ENCODE results near the gene CDC42EP1. TPM values are rescaled to one million over a fixed set of nuclear protein-coding genes. Genes with fewer than 3 reads are reported as not detected.

CDC42EP1 gene
- total and polyA plus RNA-seq, 2 experiments from 2014 or later = 7.7 to 10.2 TPM

- TF ChIP-seq EZH2phosphoT487 (IDR thresholded peaks at IDR 0.05; ENCODE audit: unreplicated experiment) = no peak
These were observed 2.8 kb upstream of the CDC42EP1 start (continued) for GRCh38 chr22:37557321-37558001.

- Mint-ChIP-seq H3K9me3 (no peaks in the 10 kb centered on the region; the same call in 1 of the 3 replicates), H3K27ac (no peak overlapping the region), H3K4me1 (peaks cover 44% of the 10 kb centered on the region), H3K27me3 (ENCODE audit: insufficient read depth, low read depth, poor library complexity) (peaks cover 50% of the 10 kb centered on the region), H3K36me3 (ENCODE audit: low read depth) (peaks cover 5% of the 10 kb centered on the region; the same call in 1 of the 3 replicates), H3K4me3 (no peak overlapping the region; the same call in 2 of the 3 replicates)
- peaks cover 34% of the 10 kb centered on the region for H3K4me1 ChIP-seq (ENCODE audit: insufficient read depth)
- H3F3A ChIP-seq (replicated peaks; ENCODE audit: low read depth) = peaks cover 12% of the 10 kb centered on the region
- peaks cover 12% of the 10 kb centered on the region for H3K79me2 ChIP-seq (replicated peaks; ENCODE audit: insufficient read depth)
- no peak overlapping the region for H2AFZ ChIP-seq
- no peaks in the 10 kb centered on the region for H3K36me3 ChIP-seq (ENCODE audit: insufficient read depth)
- ATAC-seq (no peak), DNase-seq (ENCODE audit: low spot score) (no peak)
- no peak overlapping the region for H3K4me3 ChIP-seq
- no peaks in the 10 kb centered on the region for H4K20me1 ChIP-seq (replicated peaks; ENCODE audit: insufficient read depth)
- no peak overlapping the region for H3K4me2 ChIP-seq
- H3K27me3 ChIP-seq (ENCODE audit: insufficient read depth) = peaks cover 48% of the 10 kb centered on the region
- H3K27ac ChIP-seq (ENCODE audit: low read depth) = no peak overlapping the region
- H3K9me2 ChIP-seq (ENCODE audit: insufficient read depth) = no peaks in the 10 kb centered on the region
- TF ChIP-seq, protein P1, sequence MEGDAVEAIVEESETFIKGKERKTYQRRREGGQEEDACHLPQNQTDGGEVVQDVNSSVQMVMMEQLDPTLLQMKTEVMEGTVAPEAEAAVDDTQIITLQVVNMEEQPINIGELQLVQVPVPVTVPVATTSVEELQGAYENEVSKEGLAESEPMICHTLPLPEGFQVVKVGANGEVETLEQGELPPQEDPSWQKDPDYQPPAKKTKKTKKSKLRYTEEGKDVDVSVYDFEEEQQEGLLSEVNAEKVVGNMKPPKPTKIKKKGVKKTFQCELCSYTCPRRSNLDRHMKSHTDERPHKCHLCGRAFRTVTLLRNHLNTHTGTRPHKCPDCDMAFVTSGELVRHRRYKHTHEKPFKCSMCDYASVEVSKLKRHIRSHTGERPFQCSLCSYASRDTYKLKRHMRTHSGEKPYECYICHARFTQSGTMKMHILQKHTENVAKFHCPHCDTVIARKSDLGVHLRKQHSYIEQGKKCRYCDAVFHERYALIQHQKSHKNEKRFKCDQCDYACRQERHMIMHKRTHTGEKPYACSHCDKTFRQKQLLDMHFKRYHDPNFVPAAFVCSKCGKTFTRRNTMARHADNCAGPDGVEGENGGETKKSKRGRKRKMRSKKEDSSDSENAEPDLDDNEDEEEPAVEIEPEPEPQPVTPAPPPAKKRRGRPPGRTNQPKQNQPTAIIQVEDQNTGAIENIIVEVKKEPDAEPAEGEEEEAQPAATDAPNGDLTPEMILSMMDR (conservative IDR thresholded peaks at IDR 0.05; ENCODE audit: low read depth in 2 of 2) = no peak
- TF ChIP-seq EZH2 (IDR thresholded peaks at IDR 0.05; ENCODE audit: low read depth, unreplicated experiment) = no peak
- no peak for TF ChIP-seq STAT1 (IDR thresholded peaks at IDR 0.05; ENCODE audit: unreplicated experiment)
- TF ChIP-seq ZNF331 (CRISPR knock-in tag; IDR thresholded peaks at IDR 0.05; ENCODE audit: low read depth) = no peak
- no peak for TF ChIP-seq POLR2AphosphoS5 (IDR thresholded peaks at IDR 0.05; ENCODE audit: low read depth)
- TF ChIP-seq REST (IDR thresholded peaks at IDR 0.05; ENCODE audit: unreplicated experiment) = no peak
- TF ChIP-seq NANOG (IDR thresholded peaks at IDR 0.05; ENCODE audit: borderline replicate concordance) = no peak
- TF ChIP-seq, protein P2, sequence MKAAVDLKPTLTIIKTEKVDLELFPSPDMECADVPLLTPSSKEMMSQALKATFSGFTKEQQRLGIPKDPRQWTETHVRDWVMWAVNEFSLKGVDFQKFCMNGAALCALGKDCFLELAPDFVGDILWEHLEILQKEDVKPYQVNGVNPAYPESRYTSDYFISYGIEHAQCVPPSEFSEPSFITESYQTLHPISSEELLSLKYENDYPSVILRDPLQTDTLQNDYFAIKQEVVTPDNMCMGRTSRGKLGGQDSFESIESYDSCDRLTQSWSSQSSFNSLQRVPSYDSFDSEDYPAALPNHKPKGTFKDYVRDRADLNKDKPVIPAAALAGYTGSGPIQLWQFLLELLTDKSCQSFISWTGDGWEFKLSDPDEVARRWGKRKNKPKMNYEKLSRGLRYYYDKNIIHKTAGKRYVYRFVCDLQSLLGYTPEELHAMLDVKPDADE (IDR thresholded peaks at IDR 0.05) = no peak
- TF ChIP-seq JUNB (IDR thresholded peaks at IDR 0.05; ENCODE audit: unreplicated experiment) = no peak
- no peak for TF ChIP-seq ZNF114 (CRISPR knock-in tag; IDR thresholded peaks at IDR 0.05)
- no peak for TF ChIP-seq EZH2phosphoT487 (IDR thresholded peaks at IDR 0.05; ENCODE audit: unreplicated experiment)
- TF ChIP-seq CREB1 (CRISPR knock-in tag; IDR thresholded peaks at IDR 0.05; ENCODE audit: low read depth) = no peak
These were observed 1.5 kb upstream of the CDC42EP1 start for GRCh38 chr22:37558815-37559214.
